ENCODE measurements around the gene ELL. TPM values are rescaled to one million over a fixed set of nuclear protein-coding genes. Genes with fewer than 3 reads are reported as not detected.

The ELL gene
- total RNA-seq, 1 donor from 2014 or later, result 9.3 TPM

- ATAC-seq, result no peak
- intact Hi-C loops (cut with micrococcal nuclease), result no loop called here
- no peak for DNase-seq
Observed at GRCh38 chr19:18477974-18478373, 43.9 kb downstream of the ELL start.

- ATAC-seq (no peak), DNase-seq (no peak)
- intact Hi-C loops (cut with micrococcal nuclease), result no loop called here
Observed at GRCh38 chr19:18477042-18477779, 44.7 kb downstream of the ELL start.

- ATAC-seq, result no peak
- intact Hi-C loops (cut with micrococcal nuclease), result no loop called here
- DNase-seq, result no peak
Observed at GRCh38 chr19:18476507-18477041, 45.3 kb downstream of the ELL start.

GRCh38 chr19:18475762-18476331, 46.0 kb downstream of the ELL start:
- no peak for DNase-seq
- intact Hi-C loops (cut with micrococcal nuclease), result no loop called here
- no peak for ATAC-seq

- ATAC-seq (no peak), DNase-seq (no peak)
- intact Hi-C loops (cut with micrococcal nuclease), result no loop called here
Observed at GRCh38 chr19:18475004-18475453, 46.8 kb downstream of the ELL start.

GRCh38 chr19:18474366-18474887, 47.4 kb downstream of the ELL start:
- no peak for DNase-seq
- intact Hi-C loops (cut with micrococcal nuclease), result no loop called here
- ATAC-seq, result no peak

- DNase-seq, result no peak
- ATAC-seq, result no peak
- intact Hi-C loops (cut with micrococcal nuclease), result no loop called here
Observed at GRCh38 chr19:18473706-18474087, 48.2 kb downstream of the ELL start.

GRCh38 chr19:18473003-18473705, 48.7 kb downstream of the ELL start:
- intact Hi-C loops (cut with micrococcal nuclease), result no loop called here

GRCh38 chr19:18470787-18471186, 51.1 kb downstream of the ELL start:
- DNase-seq, result no peak
- ATAC-seq, result no peak
- intact Hi-C loops (cut with micrococcal nuclease), result no loop called here

More at GRCh38 chr19:18473003-18473705, 48.7 kb downstream of the ELL start:
- DNase-seq (no peak), ATAC-seq (no peak)

- ATAC-seq, result peak; percentile 33
- peak; percentile 84 for DNase-seq
- intact Hi-C loops (cut with micrococcal nuclease), result loop anchor here (10.0 kb wide), 1 partner anchor 46 kb away; no protein-coding TSS in a partner anchor
Observed at GRCh38 chr19:18469069-18469846, 52.6 kb downstream of the ELL start.

GRCh38 chr19:18468517-18468916, 53.4 kb downstream of the ELL start:
- peak; percentile 56 for DNase-seq
- intact Hi-C loops (cut with micrococcal nuclease), result loop anchor here (10.0 kb wide), 1 partner anchor 46 kb away; no protein-coding TSS in a partner anchor
- ATAC-seq, result peak; percentile 32

- DNase-seq (no peak), ATAC-seq (no peak)
- intact Hi-C loops (cut with micrococcal nuclease), result loop anchor here (10.0 kb wide), 1 partner anchor 47 kb away; no protein-coding TSS in a partner anchor
Observed at GRCh38 chr19:18467978-18468377, 53.9 kb downstream of the ELL start.

GRCh38 chr19:18466354-18466753, 55.5 kb downstream of the ELL start:
- DNase-seq, result no peak
- intact Hi-C loops (cut with micrococcal nuclease), result loop anchor here (10.0 kb wide), 1 partner anchor 48 kb away; no protein-coding TSS in a partner anchor
- ATAC-seq, result no peak

- intact Hi-C loops (cut with micrococcal nuclease), result loop anchor here (10.0 kb wide), 1 partner anchor 49 kb away; no protein-coding TSS in a partner anchor
- ATAC-seq (no peak), DNase-seq (no peak)
Observed at GRCh38 chr19:18465964-18466339, 55.9 kb downstream of the ELL start.

GRCh38 chr19:18465214-18465963, 56.5 kb downstream of the ELL start:
- no peak for ATAC-seq
- intact Hi-C loops (cut with micrococcal nuclease), result loop anchor here (10.0 kb wide), 1 partner anchor 49 kb away; no protein-coding TSS in a partner anchor
- DNase-seq, result no peak

- peak; percentile 67 for ATAC-seq
- intact Hi-C loops (cut with micrococcal nuclease), result loop anchor here (10.0 kb wide), 1 partner anchor 50 kb away; no protein-coding TSS in a partner anchor
- DNase-seq, result peak; percentile 84
Observed at GRCh38 chr19:18464646-18465045, 57.2 kb downstream of the ELL start.

GRCh38 chr19:18461471-18461870, 60.4 kb downstream of the ELL start:
- DNase-seq (peak; percentile 42), ATAC-seq (no peak)
- intact Hi-C loops (cut with micrococcal nuclease), result loop anchor here (10.0 kb wide), 1 partner anchor 53 kb away; no protein-coding TSS in a partner anchor

- intact Hi-C loops (cut with micrococcal nuclease), result loop anchor here (10.0 kb wide), 1 partner anchor 54 kb away; no protein-coding TSS in a partner anchor
- DNase-seq (peak; percentile 32), ATAC-seq (no peak)
Observed at GRCh38 chr19:18460900-18461299, 61.0 kb downstream of the ELL start.
